K562 (cell line): ENCODE data around the gene SIRPG. TPM values are rescaled to one million over a fixed set of nuclear protein-coding genes. Genes with fewer than 3 reads are reported as not detected.

Experiments used
- CREB5 ChIP-seq: fragments of 250-450 bp; sonication (Bioruptor Pico); IDR thresholded peaks from 2 replicates; pipeline ENCODE4 v1.5.0; 2020; ENCODE audit warnings: mild to moderate bottlenecking
- CTCF ChIP-seq, 3 experiments: IDR thresholded peaks in 2 of 3; conservative IDR thresholded peaks in 1 of 3; 2 replicates each; pipeline ENCODE4 v1.5.1; 2011 to 2012; ENCODE audit warnings: low read length in 3 of 3, mild to moderate bottlenecking in 3 of 3, control low read depth in 2 of 3, improper control_type of control experiment in 1 of 3, inconsistent platforms in 1 of 3, low read depth in 1 of 3, mixed read lengths in 1 of 3, moderate library complexity in 1 of 3; ENCODE audit not compliant: insufficient read depth in 2 of 3
- ELF1 ChIP-seq: fragments of 200-800 bp; sonication (Bioruptor generic); IDR thresholded peaks from 2 replicates; pipeline ENCODE4 v1.6.1; 2016; ENCODE audit warnings: missing genetic modification characterization, missing compliant biosample characterization
- FOXP1 ChIP-seq: sonication (generic); formaldehyde crosslinking; IDR thresholded peaks from 2 replicates; pipeline ENCODE4 v1.8.0; 2022; ENCODE audit warnings: mild to moderate bottlenecking, missing genetic modification reagents
- GTF3C2 ChIP-seq: IDR thresholded peaks from 3 replicates; pipeline ENCODE4 v1.6.1; 2011; ENCODE audit warnings: borderline replicate concordance, mild to moderate bottlenecking, moderate library complexity; ENCODE audit not compliant: insufficient read length; ENCODE audit errors: extremely low read depth
- KDM1A ChIP-seq, 2 experiments: fragments of 450-650 bp; IDR thresholded peaks; 2 replicates each; pipeline ENCODE4 v1.6.1; 2016; ENCODE audit warnings: mild to moderate bottlenecking in 2 of 2
- POLR2AphosphoS5 ChIP-seq: IDR thresholded peaks from 2 replicates; pipeline ENCODE4 v1.6.1; 2011; ENCODE audit warnings: mild to moderate bottlenecking, low read depth, low read length, moderate library complexity; ENCODE audit not compliant: control insufficient read depth, insufficient read depth
- polyA plus RNA-seq, 8 experiments: library from polyadenylated mRNA; depleted of rRNA in 4 of 8; stranded (reverse) in 5 of 8; unstranded in 3 of 8; fragments of >200 nt; fragmentation: Nextera tagmentation in 2 of 8; fragmentation: Illumina TruSeq in 1 of 8; extraction: Ambion mirVana in 2 of 8; extraction: Trizol in 1 of 8; gene quantifications; 2 replicates each; pipeline versions ENCODE4 v1.2.1 to v1.2.3, GENCODE V29; 2011 to 2014; ENCODE audit warnings: inconsistent platforms in 1 of 8, missing spikeins in 1 of 8
- total RNA-seq, 7 experiments: library from RNA; depleted of rRNA in 6 of 7; stranded (reverse); fragments of >200 nt in 6 of 7; fragmentation: Illumina TruSeq in 2 of 7; extraction: Trizol in 2 of 7; gene quantifications; 2 replicates each; pipeline versions ENCODE4 v1.2.1 to v1.2.3, GENCODE V29; 2011 to 2021; ENCODE audit warnings: low replicate concordance in 1 of 7
- TF ChIP-seq, protein P1 (sequence below): fragments of 250-450 bp; sonication (Bioruptor Pico); IDR thresholded peaks from 2 replicates; pipeline ENCODE4 v1.5.0; 2020; ENCODE audit warnings: mild to moderate bottlenecking, borderline replicate concordance

SIRPG gene
- total and polyA plus RNA-seq, 9 of the 15 experiments (the other 6 are each of a cell fraction or from before 2014, with no cell fraction given), result not detected

DNA sequence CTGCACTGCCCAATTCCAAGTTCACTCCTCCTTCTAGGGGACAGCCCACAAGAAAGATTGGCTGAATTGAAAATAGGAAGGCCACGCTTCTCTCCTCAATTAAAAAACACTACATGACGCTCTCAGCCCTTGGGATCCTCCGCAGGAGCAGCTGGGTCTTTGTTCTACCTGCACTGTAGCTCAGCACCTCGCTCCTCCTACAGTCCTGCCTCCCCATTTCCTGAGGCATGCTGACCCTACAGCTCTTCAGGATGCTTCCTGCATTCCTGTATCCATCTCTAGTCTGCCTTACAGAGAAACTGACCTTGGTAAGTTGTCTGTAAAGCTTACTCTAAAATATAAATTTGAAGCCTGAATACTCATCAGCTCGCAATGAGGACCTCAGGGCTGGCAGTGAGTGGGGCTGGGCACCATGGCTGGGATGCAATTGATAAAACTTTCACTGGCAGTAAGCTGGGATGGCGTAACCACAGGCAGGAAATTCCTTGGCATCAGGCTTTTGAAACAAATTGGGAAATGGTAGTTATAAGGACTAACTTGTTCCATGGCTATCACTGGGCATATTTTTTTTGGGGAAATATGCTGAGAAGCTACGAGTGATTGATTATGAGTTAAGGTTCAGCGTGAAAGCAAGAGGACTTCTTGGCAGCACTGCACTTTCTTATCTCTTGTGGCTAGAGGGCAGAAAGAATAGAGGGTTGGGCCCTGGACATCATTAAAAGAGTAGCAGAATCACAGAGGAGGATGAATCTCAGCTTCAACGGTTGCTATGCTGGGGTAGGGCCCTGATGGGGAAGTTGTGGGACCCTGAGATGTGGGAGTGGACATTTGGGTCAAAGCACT is 26.0 kb downstream of the SIRPG start (continued):
- TF ChIP-seq CREB5 (CRISPR knock-in tag) (no peak), POLR2AphosphoS5 (no peak), GTF3C2 (no peak), FOXP1 (CRISPR knock-in tag) (no peak), ELF1 (no peak), KDM1A (IDR thresholded peaks at IDR 0.05) (no peak), CTCF (IDR thresholded peaks at IDR 0.05 in 2 of 3, conservative IDR thresholded peaks at IDR 0.05 in 1 of 3; ENCODE audit: insufficient read depth in 2 of 3, low read depth in 1 of 3, low read length in 3 of 3) (no peak)
- TF ChIP-seq, protein P1, sequence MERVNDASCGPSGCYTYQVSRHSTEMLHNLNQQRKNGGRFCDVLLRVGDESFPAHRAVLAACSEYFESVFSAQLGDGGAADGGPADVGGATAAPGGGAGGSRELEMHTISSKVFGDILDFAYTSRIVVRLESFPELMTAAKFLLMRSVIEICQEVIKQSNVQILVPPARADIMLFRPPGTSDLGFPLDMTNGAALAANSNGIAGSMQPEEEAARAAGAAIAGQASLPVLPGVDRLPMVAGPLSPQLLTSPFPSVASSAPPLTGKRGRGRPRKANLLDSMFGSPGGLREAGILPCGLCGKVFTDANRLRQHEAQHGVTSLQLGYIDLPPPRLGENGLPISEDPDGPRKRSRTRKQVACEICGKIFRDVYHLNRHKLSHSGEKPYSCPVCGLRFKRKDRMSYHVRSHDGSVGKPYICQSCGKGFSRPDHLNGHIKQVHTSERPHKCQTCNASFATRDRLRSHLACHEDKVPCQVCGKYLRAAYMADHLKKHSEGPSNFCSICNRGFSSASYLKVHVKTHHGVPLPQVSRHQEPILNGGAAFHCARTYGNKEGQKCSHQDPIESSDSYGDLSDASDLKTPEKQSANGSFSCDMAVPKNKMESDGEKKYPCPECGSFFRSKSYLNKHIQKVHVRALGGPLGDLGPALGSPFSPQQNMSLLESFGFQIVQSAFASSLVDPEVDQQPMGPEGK, result no peak
